ENCODE measurements around the gene GAS2. TPM values are rescaled to one million over a fixed set of nuclear protein-coding genes. Genes with fewer than 3 reads are reported as not detected.

The GAS2 gene
- total and polyA plus RNA-seq, 9 of the 15 experiments (the other 6 are each of a cell fraction or from before 2014, with no cell fraction given): 0.77 to 1.9 (median 1.1) TPM

- TF ChIP-seq KLF13 (tag; IDR thresholded peaks at IDR 0.05; ENCODE audit: borderline replicate concordance, low read depth): no peak
- TF ChIP-seq POLR2A (conservative IDR thresholded peaks at IDR 0.05): no peak
- TF ChIP-seq PRPF4 (IDR thresholded peaks at IDR 0.05; ENCODE audit: insufficient read depth, low read depth, low read length, poor library complexity, severe bottlenecking): no peak
- TF ChIP-seq CEBPZ (IDR thresholded peaks at IDR 0.05; ENCODE audit: borderline replicate concordance, low read depth, low read length): no peak
- TF ChIP-seq ZNF668 (CRISPR knock-in tag; IDR thresholded peaks at IDR 0.05): no peak
- no peak for TF ChIP-seq RFX1 (IDR thresholded peaks at IDR 0.05)
- TF ChIP-seq AFF4 (CRISPR knock-in tag; IDR thresholded peaks at IDR 0.05): no peak
- peak; percentile 34; the same call in 1 of the 2 replicates for TF ChIP-seq BHLHE40 (IDR thresholded peaks at IDR 0.05; ENCODE audit: low read length)
- peak; percentile 62; the same call in 1 of the 2 replicates for TF ChIP-seq MAFG (tag; conservative IDR thresholded peaks at IDR 0.05)
- no peak for TF ChIP-seq ZNF830 (CRISPR knock-in tag; IDR thresholded peaks at IDR 0.05)
- peak; percentile 25 to 71; a peak in 2 of 4 replicates for TF ChIP-seq RCOR1 (IDR thresholded peaks at IDR 0.05; ENCODE audit: borderline replicate concordance in 1 of 2, low read depth in 2 of 2, low read length in 2 of 2)
- peak; percentile 76 for TF ChIP-seq C11orf30 (IDR thresholded peaks at IDR 0.05; ENCODE audit: low read depth)
- no peak for TF ChIP-seq ZNF407 (IDR thresholded peaks at IDR 0.05; ENCODE audit: low read depth)
Observed at GRCh38 chr11:22795914-22796313, 129.5 kb downstream of the GAS2 start (continued).

Data from K562 (cell line).